HCT116 (cell line): ENCODE results near the gene WAPL. TPM values are rescaled to one million over a fixed set of nuclear protein-coding genes. Genes with fewer than 3 reads are reported as not detected.

Source experiments
- ATAC-seq: fragments of 200-7000 bp; cut with Tn5 transposase; 2 replicates; pipeline ENCODE4 v1.9.1; 2020; ENCODE audit warnings: mild to moderate bottlenecking, moderate library complexity
- Bru-seq: library from RNA; stranded (reverse); fragments of 400-500 nt; gene quantifications from one replicate; lab custom pipeline; 2021; lab: Mats Ljungman, UMichigan
- BruChase-seq, 2 experiments: library from RNA; stranded (reverse); fragments of 400-500 nt; gene quantifications; one replicate each; lab custom pipeline; 2021; lab: Mats Ljungman, UMichigan
- BruUV-seq: library from RNA; stranded (reverse); fragments of 400-500 nt; replicated peaks from 2 replicates; lab custom pipeline; 2021; lab: Mats Ljungman, UMichigan
- CTCF ChIA-PET: fragments of 300-600 bp; sonication (Branson Sonifier 250); formaldehyde crosslinking; loops from one replicate; lab custom pipeline; 2021; ENCODE audit warnings: antibody characterized with exemption; lab: Charles Lee
- POLR2A ChIA-PET: fragments of 300-600, 350-600 bp; sonication (Branson Sonifier 250); formaldehyde crosslinking; loops from one replicate; lab custom pipeline; 2021; ENCODE audit warnings: antibody characterized with exemption; lab: Charles Lee
- RAD21 ChIA-PET, 2 experiments: fragments of 300-600 bp; sonication (Branson Sonifier 250); formaldehyde crosslinking; loops; one replicate each; lab custom pipeline; 2023; ENCODE audit warnings: low total read pairs in 2 of 2; ENCODE audit not compliant: uncharacterized antibody in 2 of 2, unreplicated experiment in 2 of 2, low non-redundant PET in 1 of 2; lab: Charles Lee
- DNase-seq: peaks from one replicate; pipeline ENCODE4 v3.0.0-alpha.2; 2010; ENCODE audit warnings: low read depth, low spot score
- H2AFZ ChIP-seq: fragments of 200-600 bp; shearing (Covaris generic), sonication (generic); 2 replicates; pipeline ENCODE4 v1.6.1; 2017; ENCODE audit warnings: low read depth, mixed run types, mixed read lengths, antibody characterized with exemption, low read length; ENCODE audit not compliant: poor library complexity, severe bottlenecking
- H3K27ac ChIP-seq: 2 replicates; pipeline ENCODE4 v1.5.1; 2012; ENCODE audit warnings: low read depth, low read length
- H3K27me3 ChIP-seq: fragments of 200-600 bp; sonication (generic); 2 replicates; pipeline ENCODE4 v1.6.1; 2016; ENCODE audit warnings: mixed run types, low read length, mixed read lengths; ENCODE audit not compliant: insufficient read depth
- H3K36me3 ChIP-seq, 2 experiments: fragments of 200-500 bp in 1 of 2; fragments of 200-600 bp in 1 of 2; sonication (Bioruptor generic) in 1 of 2; sonication (generic) in 1 of 2; 2 replicates each; pipeline versions ENCODE4 v1.5.1 to v1.6.1; 2014 to 2016; ENCODE audit warnings: low read length in 2 of 2, inconsistent platforms in 1 of 2, mixed read lengths in 1 of 2, mixed run types in 1 of 2; ENCODE audit not compliant: insufficient read depth in 2 of 2, control insufficient read depth in 1 of 2
- H3K4me1 ChIP-seq, 2 experiments: fragments of 200-600 bp in 1 of 2; sonication (generic) in 1 of 2; 2 replicates each; pipeline versions ENCODE4 v1.5.1 to v1.6.1; 2012 to 2017; ENCODE audit warnings: low read length in 2 of 2, inconsistent platforms in 1 of 2, mild to moderate bottlenecking in 1 of 2, mixed read lengths in 1 of 2, mixed run types in 1 of 2, moderate library complexity in 1 of 2; ENCODE audit not compliant: insufficient read depth in 2 of 2, control insufficient read depth in 1 of 2
- H3K4me2 ChIP-seq: fragments of 200-600 bp; sonication (generic); 2 replicates; pipeline ENCODE4 v1.6.1; 2017; ENCODE audit warnings: mixed run types, low read length, mixed read lengths
- H3K4me3 ChIP-seq, 2 experiments: fragments of 200-600 bp in 1 of 2; sonication (generic) in 1 of 2; replicated peaks in 1 of 2; 2 replicates each; pipeline ENCODE4 v1.5.1; 2011 to 2016; ENCODE audit warnings: low read length in 2 of 2, control low read depth in 1 of 2, low read depth in 1 of 2, mild to moderate bottlenecking in 1 of 2, mixed read lengths in 1 of 2, mixed run types in 1 of 2
- H3K79me2 ChIP-seq: fragments of 200-600 bp; sonication (generic); 2 replicates; pipeline ENCODE4 v1.6.1; 2017; ENCODE audit warnings: mild to moderate bottlenecking, mixed run types, low read length, moderate library complexity, mixed read lengths; ENCODE audit not compliant: insufficient read depth
- H3K9ac ChIP-seq: fragments of 200-600 bp; sonication (generic); 2 replicates; pipeline ENCODE4 v1.6.1; 2016; ENCODE audit warnings: low read length, mixed read lengths
- H3K9me2 ChIP-seq: fragments of 200-600 bp; sonication (generic), shearing (Covaris generic); 2 replicates; pipeline ENCODE4 v1.6.1; 2017; ENCODE audit warnings: mixed run types, mild to moderate bottlenecking, moderate library complexity; ENCODE audit not compliant: insufficient read depth
- H3K9me3 ChIP-seq, 2 experiments: fragments of 200-500 bp in 1 of 2; fragments of 200-600 bp in 1 of 2; sonication (Bioruptor generic) in 1 of 2; sonication (generic) in 1 of 2; 2 replicates each; pipeline ENCODE4 v1.6.1; 2014 to 2017; ENCODE audit warnings: low read length in 2 of 2, mixed read lengths in 2 of 2, inconsistent platforms in 1 of 2, low read depth in 1 of 2, mild to moderate bottlenecking in 1 of 2, mixed run types in 1 of 2, moderate library complexity in 1 of 2; ENCODE audit not compliant: control insufficient read depth in 1 of 2, insufficient read depth in 1 of 2
- H4K20me1 ChIP-seq: fragments of 200-600 bp; sonication (generic), shearing (Covaris generic); 2 replicates; pipeline ENCODE4 v1.6.1; 2017; ENCODE audit warnings: mixed run types, mild to moderate bottlenecking, moderate library complexity; ENCODE audit not compliant: insufficient read depth
- CBX3 ChIP-seq: IDR thresholded peaks from 2 replicates; pipeline ENCODE4 v1.6.1; 2012; ENCODE audit warnings: low read depth
- CEBPB ChIP-seq: IDR thresholded peaks from 2 replicates; pipeline ENCODE4 v1.6.1; 2012; ENCODE audit warnings: low read depth
- EGR1 ChIP-seq: IDR thresholded peaks from 2 replicates; pipeline ENCODE4 v1.6.1; 2012; ENCODE audit warnings: low read depth
- FOSL1 ChIP-seq: IDR thresholded peaks from 2 replicates; pipeline ENCODE4 v1.6.1; 2012; ENCODE audit warnings: low read depth
- MAX ChIP-seq: IDR thresholded peaks from 2 replicates; pipeline ENCODE4 v1.6.1; 2012
- POLR2A ChIP-seq: IDR thresholded peaks from 2 replicates; pipeline ENCODE4 v1.7.0; 2011; ENCODE audit warnings: borderline replicate concordance; ENCODE audit not compliant: insufficient read depth, insufficient read length; ENCODE audit errors: extremely low read depth
- POLR2AphosphoS5 ChIP-seq: IDR thresholded peaks from 2 replicates; pipeline ENCODE4 v1.6.1; 2011; ENCODE audit warnings: mild to moderate bottlenecking, low read depth, low read length, moderate library complexity
- RAD21 ChIP-seq: IDR thresholded peaks from 2 replicates; pipeline ENCODE4 v1.6.1; 2012; ENCODE audit warnings: low read depth, mild to moderate bottlenecking
- SIN3A ChIP-seq: IDR thresholded peaks from 2 replicates; pipeline ENCODE4 v1.6.1; 2012; ENCODE audit warnings: low read depth
- SP1 ChIP-seq: IDR thresholded peaks from 2 replicates; pipeline ENCODE4 v1.6.1; 2012; ENCODE audit warnings: low read depth
- SRF ChIP-seq: IDR thresholded peaks from 2 replicates; pipeline ENCODE4 v1.6.1; 2012; ENCODE audit warnings: low read depth
- YY1 ChIP-seq: IDR thresholded peaks from 2 replicates; pipeline ENCODE4 v1.6.1; 2011; ENCODE audit warnings: low read length, low read depth, moderate library complexity, mild to moderate bottlenecking; ENCODE audit not compliant: insufficient replicate concordance; ENCODE audit errors: extremely low read depth
- ZBTB33 ChIP-seq: IDR thresholded peaks from 2 replicates; pipeline ENCODE4 v1.6.1; 2011; ENCODE audit warnings: mild to moderate bottlenecking, low read length, moderate library complexity; ENCODE audit not compliant: insufficient replicate concordance; ENCODE audit errors: extremely low read depth
- ZFX ChIP-seq: fragments of 450-650 bp; IDR thresholded peaks from 2 replicates; pipeline ENCODE4 v1.6.1; 2017
- intact Hi-C: fragments of 100-400 bp; cut with micrococcal nuclease; formaldehyde crosslinking; loops from 2 replicates; pipeline ENCODE4 v1.10.0; 2022
- long read RNA-seq: library from polyadenylated mRNA; unstranded; transcript quantifications from one replicate; pipeline ENCODE4 v2.0.0, GENCODE V29; 2021; ENCODE audit not compliant: unreplicated experiment
- polyA plus RNA-seq: library from polyadenylated mRNA; unstranded; fragments of >200 nt; gene quantifications from 2 replicates; pipeline ENCODE4 v1.2.1, GENCODE V29; 2012; ENCODE audit warnings: missing spikeins
- total RNA-seq: library from RNA; stranded (reverse); gene quantifications from one replicate; pipeline ENCODE4 v1.2.1, GENCODE V29; 2021; ENCODE audit not compliant: unreplicated experiment

WAPL gene
- 37.5 TPM for total RNA-seq
- polyA plus RNA-seq = 18.5 and 20.9 TPM in 2 replicates
- Bru-seq, nascent RNA = percentile 91 among the genes with signal in this experiment
- BruChase-seq, experiment 1, labeled RNA remaining after a 6-hour chase = percentile 86 among the genes with signal in this experiment
- BruChase-seq, experiment 2, labeled RNA remaining after a 2-hour chase = percentile 92 among the genes with signal in this experiment
- long read RNA-seq, full-length matches to known transcripts = 38 of 130 reads
- long read RNA-seq, partial matches to known transcripts = 64 of 130 reads
- long read RNA-seq, other reads (novel, unspliced or antisense) = 28 of 130 reads

GRCh38 chr10:86521678-86522509 lies at the start of gene WAPL:
TSS of gene WAPL (minus strand) at chr10:86521792. CDS start at chr10:86518069, 3,723 bp downstream.
- peak; percentile 93 for ATAC-seq
- Histone ChIP-seq H3K36me3 (peaks cover 10 to 17% of the 10 kb centered on the region in 2 experiments), H3K27me3 (no peaks in the 10 kb centered on the region), H3K9ac (peak within 1 kb of the TSS; percentile 92), H3K4me1 (peaks cover 12 to 22% of the 10 kb centered on the region in 2 experiments; a peak in 3 of 4 replicates), H2AFZ (peak within 1 kb of the TSS; percentile 71), H3K9me3 (no peaks in the 10 kb centered on the region), H3K27ac (peak within 1 kb of the TSS; percentile 85), H3K4me3 (peak within 1 kb of the TSS; percentile 82 to 84), H3K79me2 (peaks cover 73% of the 10 kb centered on the region), H3K4me2 (peak within 1 kb of the TSS; percentile 95), H4K20me1 (peaks cover 19% of the 10 kb centered on the region; the same call in 1 of the 2 replicates), H3K9me2 (no peaks in the 10 kb centered on the region)
- DNase-seq = peak; percentile 81
- ChIA-PET POLR2A (interaction anchor here (1.6 to 2.2 kb wide), 2 partner anchors 12 to 14 kb away, joined by 6 to 7 read pairs; no protein-coding TSS in a partner anchor), RAD21 (interaction anchor here in 1 of 2 experiments (1.2 kb wide), 1 partner anchor 122 kb away, joined by 4 read pairs; no protein-coding TSS in a partner anchor), CTCF (interaction anchor here (1.9 kb wide), 1 partner anchor 163 kb away, joined by 7 read pairs; no protein-coding TSS in a partner anchor)
- TF ChIP-seq POLR2AphosphoS5 (peak; percentile 75), MAX (peak; percentile 63), POLR2A (peak; percentile 39), ZBTB33 (no peak), SIN3A (peak; percentile 59; the same call in 1 of the 2 replicates), FOSL1 (no peak), YY1 (peak; percentile 94), SP1 (peak; percentile 93), CEBPB (no peak), RAD21 (no peak), SRF (no peak), EGR1 (no peak), ZFX (peak; percentile 98), CBX3 (no peak)
- intact Hi-C loops = loop anchor here (5.0 kb wide), 2 partner anchors 160 to 235 kb away; partner anchors contain the start of gene BMPR1A
- no TSS peak for BruUV-seq
